DOHH2 (cell line): ENCODE measurements around the gene FBXO48.

Source experiments
- H3F3A ChIP-seq: fragments of 200-600 bp; sonication (generic), shearing (Covaris generic); 2 replicates; pipeline ENCODE4 v1.6.0; 2016; ENCODE audit warnings: antibody characterized with exemption, mild to moderate bottlenecking; ENCODE audit not compliant: control insufficient read depth, insufficient read depth
- H3K27ac ChIP-seq: fragments of 200-600 bp; sonication (generic); 2 replicates; pipeline ENCODE4 v1.5.1; 2014; ENCODE audit warnings: low read depth, mild to moderate bottlenecking, low read length, moderate library complexity
- H3K27me3 ChIP-seq: fragments of 200-600 bp; sonication (generic); 2 replicates; pipeline ENCODE4 v1.6.1; 2014; ENCODE audit warnings: mild to moderate bottlenecking, low read length, mixed read lengths; ENCODE audit not compliant: control insufficient read depth
- H3K36me3 ChIP-seq: fragments of 200-600 bp; sonication (generic); 2 replicates; pipeline ENCODE4 v1.6.1; 2014; ENCODE audit warnings: mild to moderate bottlenecking, low read length, moderate library complexity, mixed read lengths; ENCODE audit not compliant: control insufficient read depth
- H3K4me1 ChIP-seq: fragments of 200-600 bp; sonication (generic); 2 replicates; pipeline ENCODE4 v1.6.1; 2014; ENCODE audit warnings: mild to moderate bottlenecking, low read length, mixed read lengths; ENCODE audit not compliant: control insufficient read depth
- H3K4me2 ChIP-seq: fragments of 200-600 bp; sonication (generic); 2 replicates; pipeline ENCODE4 v1.6.0; 2014; ENCODE audit warnings: mild to moderate bottlenecking, low read length, moderate library complexity
- H3K4me3 ChIP-seq: fragments of 200-600 bp; sonication (generic); 2 replicates; pipeline ENCODE4 v1.5.1; 2014; ENCODE audit warnings: mild to moderate bottlenecking, low read length, mixed read lengths
- H3K79me2 ChIP-seq: fragments of 200-600 bp; sonication (generic); 2 replicates; pipeline ENCODE4 v1.6.1; 2014; ENCODE audit warnings: mild to moderate bottlenecking, low read length, mixed read lengths; ENCODE audit not compliant: control insufficient read depth
- H3K9me2 ChIP-seq: fragments of 200-600 bp; sonication (generic); replicated peaks from 2 replicates; pipeline ENCODE4 v1.6.1; 2014; ENCODE audit warnings: mild to moderate bottlenecking, low read length, mixed read lengths; ENCODE audit not compliant: control insufficient read depth
- H3K9me3 ChIP-seq: fragments of 200-600 bp; sonication (generic); 2 replicates; pipeline ENCODE4 v1.6.1; 2014; ENCODE audit warnings: antibody characterized with exemption, low read length, mixed read lengths; ENCODE audit not compliant: control insufficient read depth, insufficient read depth
- H4K20me1 ChIP-seq: fragments of 200-600 bp; sonication (generic); 2 replicates; pipeline ENCODE4 v1.6.0; 2014; ENCODE audit warnings: low read depth, mild to moderate bottlenecking, antibody characterized with exemption, low read length, moderate library complexity; ENCODE audit not compliant: control insufficient read depth, insufficient read depth
- CTCF ChIP-seq: fragments of 200-600 bp; sonication (generic); IDR thresholded peaks from one replicate; pipeline ENCODE4 v1.5.1; 2014; ENCODE audit warnings: antibody characterized with exemption, mild to moderate bottlenecking, low read depth, low read length; ENCODE audit not compliant: poor library complexity, severe bottlenecking
- EZH2phosphoT487 ChIP-seq: fragments of 200-600 bp; sonication (generic); IDR thresholded peaks from 2 replicates; pipeline ENCODE4 v1.6.1; 2017; ENCODE audit warnings: borderline replicate concordance, mild to moderate bottlenecking, antibody characterized with exemption, low read length, moderate library complexity, mixed read lengths

The FBXO48 gene

GRCh38 chr2:68478688-68479087 lies 11.6 kb upstream of the FBXO48 start:
- no peak overlapping the region for H3K27ac ChIP-seq
- no peak for TF ChIP-seq EZH2phosphoT487
- no peak for TF ChIP-seq CTCF
- H3K4me3 ChIP-seq: no peak overlapping the region
- H3K79me2 ChIP-seq: peaks cover 29% of the 10 kb centered on the region
- H3K4me2 ChIP-seq: no peak overlapping the region
- no peaks in the 10 kb centered on the region for H3K27me3 ChIP-seq
- H4K20me1 ChIP-seq: no peaks in the 10 kb centered on the region; the same call in 1 of the 2 replicates
- H3K9me3 ChIP-seq: no peaks in the 10 kb centered on the region
- H3K9me2 ChIP-seq: no peaks in the 10 kb centered on the region
- H3F3A ChIP-seq: no peaks in the 10 kb centered on the region
- H3K36me3 ChIP-seq: no peaks in the 10 kb centered on the region
- H3K4me1 ChIP-seq: no peaks in the 10 kb centered on the region

- TF ChIP-seq EZH2phosphoT487 (no peak), CTCF (no peak)
- Histone ChIP-seq H3K9me2 (no peaks in the 10 kb centered on the region), H3K27me3 (no peaks in the 10 kb centered on the region), H3K4me2 (no peak overlapping the region), H3K79me2 (peaks cover 36% of the 10 kb centered on the region), H3K4me1 (no peaks in the 10 kb centered on the region), H4K20me1 (no peaks in the 10 kb centered on the region), H3K4me3 (no peak overlapping the region), H3K9me3 (no peaks in the 10 kb centered on the region), H3F3A (no peaks in the 10 kb centered on the region), H3K36me3 (no peaks in the 10 kb centered on the region), H3K27ac (no peak overlapping the region)
Measured at GRCh38 chr2:68476454-68476853, 9.4 kb upstream of the FBXO48 start.

- H3K4me2 ChIP-seq: no peak overlapping the region
- no peak for TF ChIP-seq EZH2phosphoT487
- TF ChIP-seq CTCF: no peak
Measured at GRCh38 chr2:68475576-68475975, 8.5 kb upstream of the FBXO48 start.

GRCh38 chr2:68475110-68475509 lies 8.0 kb upstream of the FBXO48 start:
- H3K27me3 ChIP-seq: no peaks in the 10 kb centered on the region
- no peak for TF ChIP-seq EZH2phosphoT487
- TF ChIP-seq CTCF: no peak
- H3K9me2 ChIP-seq: no peaks in the 10 kb centered on the region
- no peaks in the 10 kb centered on the region for H3K9me3 ChIP-seq
- H3F3A ChIP-seq: no peaks in the 10 kb centered on the region
- H3K4me1 ChIP-seq: no peaks in the 10 kb centered on the region
- no peaks in the 10 kb centered on the region for H4K20me1 ChIP-seq
- no peak overlapping the region for H3K4me3 ChIP-seq
- H3K27ac ChIP-seq: no peak overlapping the region
- peaks cover 45% of the 10 kb centered on the region for H3K79me2 ChIP-seq
- H3K4me2 ChIP-seq: no peak overlapping the region
- no peaks in the 10 kb centered on the region for H3K36me3 ChIP-seq

More at GRCh38 chr2:68475576-68475975, 8.5 kb upstream of the FBXO48 start:
- Histone ChIP-seq H3F3A (no peaks in the 10 kb centered on the region), H3K4me3 (no peak overlapping the region), H3K9me2 (no peaks in the 10 kb centered on the region), H3K27me3 (no peaks in the 10 kb centered on the region), H3K4me1 (no peaks in the 10 kb centered on the region), H3K9me3 (no peaks in the 10 kb centered on the region), H3K36me3 (no peaks in the 10 kb centered on the region), H3K27ac (no peak overlapping the region), H3K79me2 (peaks cover 41% of the 10 kb centered on the region), H4K20me1 (no peaks in the 10 kb centered on the region)
